DOHH2 (cell line): ENCODE measurements around the gene IYD.

ENCODE experiments used
- H3F3A ChIP-seq: fragments of 200-600 bp; sonication (generic), shearing (Covaris generic); 2 replicates; pipeline ENCODE4 v1.6.0; 2016; ENCODE audit warnings: antibody characterized with exemption, mild to moderate bottlenecking; ENCODE audit not compliant: control insufficient read depth, insufficient read depth
- H3K27ac ChIP-seq: fragments of 200-600 bp; sonication (generic); 2 replicates; pipeline ENCODE4 v1.5.1; 2014; ENCODE audit warnings: low read depth, mild to moderate bottlenecking, low read length, moderate library complexity
- H3K27me3 ChIP-seq: fragments of 200-600 bp; sonication (generic); 2 replicates; pipeline ENCODE4 v1.6.1; 2014; ENCODE audit warnings: mild to moderate bottlenecking, low read length, mixed read lengths; ENCODE audit not compliant: control insufficient read depth
- H3K36me3 ChIP-seq: fragments of 200-600 bp; sonication (generic); 2 replicates; pipeline ENCODE4 v1.6.1; 2014; ENCODE audit warnings: mild to moderate bottlenecking, low read length, moderate library complexity, mixed read lengths; ENCODE audit not compliant: control insufficient read depth
- H3K4me1 ChIP-seq: fragments of 200-600 bp; sonication (generic); 2 replicates; pipeline ENCODE4 v1.6.1; 2014; ENCODE audit warnings: mild to moderate bottlenecking, low read length, mixed read lengths; ENCODE audit not compliant: control insufficient read depth
- H3K4me2 ChIP-seq: fragments of 200-600 bp; sonication (generic); 2 replicates; pipeline ENCODE4 v1.6.0; 2014; ENCODE audit warnings: mild to moderate bottlenecking, low read length, moderate library complexity
- H3K4me3 ChIP-seq: fragments of 200-600 bp; sonication (generic); 2 replicates; pipeline ENCODE4 v1.5.1; 2014; ENCODE audit warnings: mild to moderate bottlenecking, low read length, mixed read lengths
- H3K79me2 ChIP-seq: fragments of 200-600 bp; sonication (generic); 2 replicates; pipeline ENCODE4 v1.6.1; 2014; ENCODE audit warnings: mild to moderate bottlenecking, low read length, mixed read lengths; ENCODE audit not compliant: control insufficient read depth
- H3K9me2 ChIP-seq: fragments of 200-600 bp; sonication (generic); replicated peaks from 2 replicates; pipeline ENCODE4 v1.6.1; 2014; ENCODE audit warnings: mild to moderate bottlenecking, low read length, mixed read lengths; ENCODE audit not compliant: control insufficient read depth
- H3K9me3 ChIP-seq: fragments of 200-600 bp; sonication (generic); 2 replicates; pipeline ENCODE4 v1.6.1; 2014; ENCODE audit warnings: antibody characterized with exemption, low read length, mixed read lengths; ENCODE audit not compliant: control insufficient read depth, insufficient read depth
- H4K20me1 ChIP-seq: fragments of 200-600 bp; sonication (generic); 2 replicates; pipeline ENCODE4 v1.6.0; 2014; ENCODE audit warnings: low read depth, mild to moderate bottlenecking, antibody characterized with exemption, low read length, moderate library complexity; ENCODE audit not compliant: control insufficient read depth, insufficient read depth
- EZH2phosphoT487 ChIP-seq: fragments of 200-600 bp; sonication (generic); IDR thresholded peaks from 2 replicates; pipeline ENCODE4 v1.6.1; 2017; ENCODE audit warnings: borderline replicate concordance, mild to moderate bottlenecking, antibody characterized with exemption, low read length, moderate library complexity, mixed read lengths
- TF ChIP-seq, protein P1 (sequence below): fragments of 200-600 bp; sonication (generic); IDR thresholded peaks from one replicate; pipeline ENCODE4 v1.5.1; 2014; ENCODE audit warnings: antibody characterized with exemption, mild to moderate bottlenecking, low read depth, low read length; ENCODE audit not compliant: poor library complexity, severe bottlenecking

Gene IYD

DNA sequence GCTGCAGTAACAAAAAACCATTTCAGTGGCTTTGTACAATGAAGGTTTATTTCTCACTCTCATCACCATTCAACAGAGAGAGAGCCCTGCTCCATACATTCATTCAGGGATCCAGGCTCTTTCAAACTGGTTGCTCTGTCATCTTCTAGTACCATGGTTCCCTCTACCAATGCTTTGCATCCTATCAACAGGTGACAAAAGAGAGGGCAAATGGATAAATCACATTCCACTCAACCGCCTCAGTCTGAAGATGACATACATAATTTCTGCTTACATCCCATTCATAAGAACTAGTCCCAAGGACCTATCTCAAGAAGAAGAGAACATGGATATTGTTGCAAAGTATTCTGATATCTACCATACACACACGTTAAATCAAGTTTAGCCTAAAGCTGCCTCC, 51.6 kb downstream of the IYD start:
- Histone ChIP-seq H3K4me3 (no peak overlapping the region), H3K36me3 (no peaks in the 10 kb centered on the region), H3K4me1 (peaks cover 24% of the 10 kb centered on the region), H3K79me2 (no peaks in the 10 kb centered on the region), H3K9me2 (no peaks in the 10 kb centered on the region), H3K4me2 (no peak overlapping the region), H3K9me3 (peaks cover 17% of the 10 kb centered on the region; the same call in 1 of the 2 replicates), H4K20me1 (no peaks in the 10 kb centered on the region), H3K27ac (no peak overlapping the region), H3F3A (0 out of 2 replicates have a peak, but pooled peaks cover 3% of the 10 kb centered on the region), H3K27me3 (no peaks in the 10 kb centered on the region)
- TF ChIP-seq, protein P1, sequence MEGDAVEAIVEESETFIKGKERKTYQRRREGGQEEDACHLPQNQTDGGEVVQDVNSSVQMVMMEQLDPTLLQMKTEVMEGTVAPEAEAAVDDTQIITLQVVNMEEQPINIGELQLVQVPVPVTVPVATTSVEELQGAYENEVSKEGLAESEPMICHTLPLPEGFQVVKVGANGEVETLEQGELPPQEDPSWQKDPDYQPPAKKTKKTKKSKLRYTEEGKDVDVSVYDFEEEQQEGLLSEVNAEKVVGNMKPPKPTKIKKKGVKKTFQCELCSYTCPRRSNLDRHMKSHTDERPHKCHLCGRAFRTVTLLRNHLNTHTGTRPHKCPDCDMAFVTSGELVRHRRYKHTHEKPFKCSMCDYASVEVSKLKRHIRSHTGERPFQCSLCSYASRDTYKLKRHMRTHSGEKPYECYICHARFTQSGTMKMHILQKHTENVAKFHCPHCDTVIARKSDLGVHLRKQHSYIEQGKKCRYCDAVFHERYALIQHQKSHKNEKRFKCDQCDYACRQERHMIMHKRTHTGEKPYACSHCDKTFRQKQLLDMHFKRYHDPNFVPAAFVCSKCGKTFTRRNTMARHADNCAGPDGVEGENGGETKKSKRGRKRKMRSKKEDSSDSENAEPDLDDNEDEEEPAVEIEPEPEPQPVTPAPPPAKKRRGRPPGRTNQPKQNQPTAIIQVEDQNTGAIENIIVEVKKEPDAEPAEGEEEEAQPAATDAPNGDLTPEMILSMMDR: no peak
- no peak for TF ChIP-seq EZH2phosphoT487

DNA sequence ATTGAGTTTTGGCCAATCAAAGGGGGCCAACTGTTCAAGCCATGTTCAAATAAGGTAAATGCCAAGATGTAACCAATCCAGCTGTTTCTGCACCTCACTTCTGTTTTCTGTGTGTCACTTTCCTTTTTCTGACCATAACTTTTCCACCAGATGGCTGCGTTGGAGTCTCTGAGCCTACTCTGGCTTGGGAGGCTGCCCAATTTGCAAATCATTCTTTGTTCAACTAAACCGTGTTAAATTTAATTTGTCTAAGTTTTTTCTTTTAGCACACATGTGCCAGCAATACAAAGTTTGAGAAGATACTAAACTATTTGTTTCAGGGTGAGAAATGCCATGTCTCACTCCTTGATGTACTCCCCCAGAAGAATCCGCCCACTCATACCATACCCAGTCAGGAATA, 52.1 kb downstream of the IYD start:
- no peaks in the 10 kb centered on the region for H4K20me1 ChIP-seq
- H3K9me2 ChIP-seq: no peaks in the 10 kb centered on the region
- peaks cover 24% of the 10 kb centered on the region for H3K4me1 ChIP-seq
- H3K9me3 ChIP-seq: peaks cover 17% of the 10 kb centered on the region; the same call in 1 of the 2 replicates
- H3K4me2 ChIP-seq: no peak overlapping the region
- H3K27ac ChIP-seq: no peak overlapping the region
- no peaks in the 10 kb centered on the region for H3K27me3 ChIP-seq
- H3K4me3 ChIP-seq: no peak overlapping the region
- H3K79me2 ChIP-seq: no peaks in the 10 kb centered on the region
- 0 out of 2 replicates have a peak, but pooled peaks cover 3% of the 10 kb centered on the region for H3F3A ChIP-seq
- no peaks in the 10 kb centered on the region for H3K36me3 ChIP-seq
- no peak for TF ChIP-seq EZH2phosphoT487
- TF ChIP-seq, protein P1: no peak

DNA sequence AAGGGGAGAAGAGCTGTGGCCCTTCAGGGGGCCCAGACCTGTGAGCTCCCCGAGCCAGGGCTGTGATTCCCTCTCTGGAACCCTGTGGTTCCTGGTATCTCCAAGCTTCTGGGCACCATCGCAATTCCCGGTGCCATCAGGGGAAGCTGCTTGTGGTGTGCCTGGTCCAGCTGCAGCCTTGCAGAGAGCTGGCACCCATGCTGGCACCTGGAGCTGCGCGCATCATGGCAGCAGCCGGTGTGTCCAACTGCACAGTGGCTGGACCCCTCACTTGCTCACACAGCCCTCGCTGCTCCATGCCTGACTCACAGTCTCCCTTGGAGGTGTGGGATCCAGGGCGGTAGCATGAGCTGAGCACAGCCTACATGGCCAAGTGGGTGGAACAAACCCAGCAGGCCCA, 56.7 kb downstream of the IYD start:
- no peaks in the 10 kb centered on the region for H4K20me1 ChIP-seq
- no peaks in the 10 kb centered on the region for H3F3A ChIP-seq
- no peaks in the 10 kb centered on the region for H3K9me2 ChIP-seq
- H3K4me1 ChIP-seq: no peaks in the 10 kb centered on the region; the same call in 1 of the 2 replicates
- H3K79me2 ChIP-seq: no peaks in the 10 kb centered on the region
- no peaks in the 10 kb centered on the region for H3K27me3 ChIP-seq
- peaks cover 9% of the 10 kb centered on the region; the same call in 1 of the 2 replicates for H3K9me3 ChIP-seq
- H3K4me2 ChIP-seq: no peak overlapping the region
- H3K4me3 ChIP-seq: no peak overlapping the region
- no peak overlapping the region for H3K27ac ChIP-seq
- TF ChIP-seq, protein P1: no peak
- no peak for TF ChIP-seq EZH2phosphoT487
- no peaks in the 10 kb centered on the region for H3K36me3 ChIP-seq

DNA sequence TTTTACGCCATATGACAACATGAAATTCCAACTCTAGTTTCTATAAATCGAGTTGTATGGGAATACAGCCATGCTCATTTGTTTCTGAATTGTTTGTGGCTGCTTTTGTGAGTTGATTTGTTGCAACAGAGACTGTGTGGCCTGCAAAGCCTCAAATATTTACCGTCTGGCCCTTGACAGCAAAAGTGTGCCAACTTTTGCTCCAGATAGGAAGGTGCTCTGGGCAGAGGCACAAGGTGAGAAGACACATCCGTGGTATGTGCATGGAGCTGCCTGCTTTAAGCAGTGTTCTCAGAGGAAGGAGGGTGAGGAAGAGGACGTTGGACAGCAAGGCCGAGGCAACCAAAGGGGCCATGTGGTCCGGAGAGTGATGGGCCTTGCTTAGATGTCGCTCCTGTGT, 57.4 kb downstream of the IYD start:
- no peak overlapping the region for H3K4me2 ChIP-seq
- H3K4me1 ChIP-seq: no peaks in the 10 kb centered on the region; the same call in 1 of the 2 replicates
- H3K36me3 ChIP-seq: no peaks in the 10 kb centered on the region
- no peaks in the 10 kb centered on the region for H3F3A ChIP-seq
- peaks cover 9% of the 10 kb centered on the region; the same call in 1 of the 2 replicates for H3K9me3 ChIP-seq
- H3K27me3 ChIP-seq: no peaks in the 10 kb centered on the region
- TF ChIP-seq EZH2phosphoT487: no peak
- TF ChIP-seq, protein P1: no peak
- H3K27ac ChIP-seq: no peak overlapping the region
- no peaks in the 10 kb centered on the region for H4K20me1 ChIP-seq
- no peak overlapping the region for H3K4me3 ChIP-seq
- H3K79me2 ChIP-seq: no peaks in the 10 kb centered on the region
- no peaks in the 10 kb centered on the region for H3K9me2 ChIP-seq
